IPS-18a (cell line): ENCODE data around the gene NRM.

Experiments
- H3K27ac ChIP-seq: one replicate; pipeline ENCODE4 v1.5.1; 2013; ENCODE audit warnings: low read length
- H3K27me3 ChIP-seq: one replicate; pipeline ENCODE4 v1.6.1; 2013; ENCODE audit warnings: mild to moderate bottlenecking, low read length; ENCODE audit not compliant: control insufficient read depth, insufficient read depth
- H3K36me3 ChIP-seq: one replicate; pipeline ENCODE4 v1.6.1; 2013; ENCODE audit warnings: low read depth, low read length; ENCODE audit not compliant: control insufficient read depth
- H3K4me1 ChIP-seq: one replicate; pipeline ENCODE4 v1.6.1; 2013; ENCODE audit warnings: low read depth, low read length; ENCODE audit not compliant: control insufficient read depth
- H3K4me3 ChIP-seq: one replicate; pipeline ENCODE4 v1.5.1; 2013; ENCODE audit warnings: low read length
- H3K9ac ChIP-seq: one replicate; pipeline ENCODE4 v1.6.1; 2013; ENCODE audit warnings: mild to moderate bottlenecking, low read length, moderate library complexity
- H3K9me3 ChIP-seq: one replicate; pipeline ENCODE4 v1.6.1; 2013; ENCODE audit warnings: low read depth, low read length; ENCODE audit not compliant: control insufficient read depth

Gene NRM

GRCh38 chr6:30647242-30648116, 43.3 kb downstream of the NRM start:
- Histone ChIP-seq H3K9ac (peak overlapping the region; percentile 84), H3K4me1 (peaks cover 8% of the 10 kb centered on the region), H3K36me3 (peaks cover 21% of the 10 kb centered on the region), H3K4me3 (peak overlapping the region; percentile 81), H3K9me3 (no peaks in the 10 kb centered on the region), H3K27me3 (no peaks in the 10 kb centered on the region), H3K27ac (peak overlapping the region; percentile 31)

- Histone ChIP-seq H3K36me3 (peaks cover 16% of the 10 kb centered on the region), H3K4me1 (peaks cover 8% of the 10 kb centered on the region), H3K4me3 (peak within 1 kb of the TSS; percentile 81), H3K27ac (peak within 1 kb of the TSS; percentile 31), H3K9me3 (no peaks in the 10 kb centered on the region), H3K9ac (peak within 1 kb of the TSS; percentile 84), H3K27me3 (no peaks in the 10 kb centered on the region)
Observed at GRCh38 chr6:30646450-30647241, 44.1 kb downstream of the NRM start, which contains the start of gene C6orf136. TSS of gene C6orf136 (plus strand) at chr6:30647133. CDS start at chr6:30647232, 99 bp downstream.

DNA sequence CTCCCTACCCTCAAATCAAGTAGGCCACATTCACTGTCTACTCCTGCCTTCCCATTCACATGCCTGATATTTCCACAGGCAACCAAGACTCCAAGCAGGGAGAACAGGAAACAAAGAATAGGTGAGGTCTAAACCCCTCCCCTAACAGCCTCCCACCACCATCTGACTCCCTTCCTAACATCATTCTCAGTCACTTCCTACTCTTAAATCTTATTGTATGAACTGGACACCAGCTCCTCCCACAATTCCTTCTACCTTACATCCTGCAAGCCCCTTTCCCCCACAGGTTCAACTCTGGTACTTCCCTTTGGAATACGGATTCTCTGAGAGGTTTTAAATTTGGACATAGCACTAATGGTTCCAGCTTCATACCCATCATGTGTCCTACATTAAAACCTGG, 44.8 kb downstream of the NRM start:
- H3K27me3 ChIP-seq: no peaks in the 10 kb centered on the region
- no peak overlapping the region for H3K9ac ChIP-seq
- H3K4me1 ChIP-seq: peaks cover 8% of the 10 kb centered on the region
- peak overlapping the region; percentile 81 for H3K4me3 ChIP-seq
- no peak overlapping the region for H3K27ac ChIP-seq
- H3K9me3 ChIP-seq: no peaks in the 10 kb centered on the region
- H3K36me3 ChIP-seq: peaks cover 15% of the 10 kb centered on the region

- peaks cover 25% of the 10 kb centered on the region for H3K36me3 ChIP-seq
- no peaks in the 10 kb centered on the region for H3K9me3 ChIP-seq
- H3K4me1 ChIP-seq: peaks cover 8% of the 10 kb centered on the region
- no peak overlapping the region for H3K4me3 ChIP-seq
- H3K9ac ChIP-seq: no peak overlapping the region
- H3K27ac ChIP-seq: no peak overlapping the region
- no peaks in the 10 kb centered on the region for H3K27me3 ChIP-seq
Observed at GRCh38 chr6:30644769-30645168, 46.0 kb downstream of the NRM start.

DNA sequence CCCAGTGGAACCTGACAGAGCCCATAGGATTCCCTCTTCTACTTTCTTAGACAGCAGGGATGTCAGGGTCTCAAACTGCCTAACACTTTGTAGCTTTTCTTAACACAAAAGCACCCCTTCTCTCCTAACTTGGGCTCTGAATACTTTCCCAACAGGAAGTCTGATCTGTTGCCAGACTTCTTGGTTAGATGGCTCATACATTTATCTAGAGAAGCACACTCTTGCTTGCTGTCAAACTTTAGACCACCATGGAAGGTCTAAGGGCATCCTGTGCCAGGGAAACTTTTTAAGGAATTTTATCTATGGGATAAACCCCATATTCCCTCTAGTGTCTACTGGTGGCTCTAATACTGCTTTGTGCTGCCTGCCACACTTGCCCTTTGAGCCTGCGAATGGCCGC, 47.1 kb downstream of the NRM start:
- H3K27ac ChIP-seq: no peak overlapping the region
- no peaks in the 10 kb centered on the region for H3K27me3 ChIP-seq
- H3K36me3 ChIP-seq: peaks cover 27% of the 10 kb centered on the region
- no peak overlapping the region for H3K4me3 ChIP-seq
- no peak overlapping the region for H3K9ac ChIP-seq
- no peaks in the 10 kb centered on the region for H3K9me3 ChIP-seq
- H3K4me1 ChIP-seq: peaks cover 8% of the 10 kb centered on the region

DNA sequence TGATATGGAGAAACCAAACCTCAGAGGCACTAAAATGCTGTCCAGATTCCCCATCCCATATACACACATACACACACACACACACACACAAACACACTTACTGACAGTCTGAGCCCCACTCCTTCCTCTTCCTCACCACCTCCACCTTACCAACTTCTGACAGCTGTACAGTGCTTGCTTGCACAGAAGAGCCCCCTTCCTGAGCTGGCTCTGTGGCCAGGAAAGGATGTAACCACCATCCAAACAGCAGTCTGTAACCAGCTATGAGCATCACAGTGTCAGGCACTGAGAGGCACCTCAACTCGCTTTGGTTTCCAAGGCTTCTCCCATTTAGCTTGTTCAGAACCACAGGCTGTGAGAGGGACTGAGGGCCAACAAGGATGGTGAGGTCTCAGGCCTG, 49.7 kb downstream of the NRM start:
- Histone ChIP-seq H3K4me3 (no peak overlapping the region), H3K36me3 (peaks cover 27% of the 10 kb centered on the region), H3K4me1 (no peaks in the 10 kb centered on the region), H3K27me3 (no peaks in the 10 kb centered on the region), H3K9ac (no peak overlapping the region), H3K9me3 (no peaks in the 10 kb centered on the region), H3K27ac (no peak overlapping the region)

GRCh38 chr6:30640481-30640880, 50.3 kb downstream of the NRM start:
- peaks cover 26% of the 10 kb centered on the region for H3K36me3 ChIP-seq
- H3K4me3 ChIP-seq: no peak overlapping the region
- H3K27ac ChIP-seq: no peak overlapping the region
- no peaks in the 10 kb centered on the region for H3K9me3 ChIP-seq
- no peaks in the 10 kb centered on the region for H3K27me3 ChIP-seq
- H3K4me1 ChIP-seq: no peaks in the 10 kb centered on the region
- no peak overlapping the region for H3K9ac ChIP-seq
